ENCODE results near the gene IL1RAPL1.

DNA sequence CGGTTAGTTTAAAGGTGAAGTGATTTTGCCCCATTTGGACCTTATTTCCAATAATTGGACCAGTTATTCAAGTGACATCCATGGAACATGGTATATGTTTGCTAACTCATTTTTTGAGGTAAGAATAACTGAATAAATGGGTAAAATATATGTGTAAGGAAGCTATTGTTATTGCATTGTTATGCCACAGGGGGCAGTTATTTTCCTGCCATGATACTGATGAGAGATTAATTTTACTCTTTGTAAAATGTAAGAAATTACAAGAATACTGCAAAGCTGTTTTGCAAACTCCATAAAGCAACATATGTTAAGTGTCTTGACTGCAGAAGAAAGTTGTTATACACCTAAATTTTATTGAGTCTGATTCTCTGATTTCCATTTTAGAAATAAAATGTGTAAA lies 114.0 kb downstream of the IL1RAPL1 start:
- no peak for TF ChIP-seq EZH2 (IDR thresholded peaks at IDR 0.05; ENCODE audit: low read length, missing control alignments)
- TF ChIP-seq, protein P1, sequence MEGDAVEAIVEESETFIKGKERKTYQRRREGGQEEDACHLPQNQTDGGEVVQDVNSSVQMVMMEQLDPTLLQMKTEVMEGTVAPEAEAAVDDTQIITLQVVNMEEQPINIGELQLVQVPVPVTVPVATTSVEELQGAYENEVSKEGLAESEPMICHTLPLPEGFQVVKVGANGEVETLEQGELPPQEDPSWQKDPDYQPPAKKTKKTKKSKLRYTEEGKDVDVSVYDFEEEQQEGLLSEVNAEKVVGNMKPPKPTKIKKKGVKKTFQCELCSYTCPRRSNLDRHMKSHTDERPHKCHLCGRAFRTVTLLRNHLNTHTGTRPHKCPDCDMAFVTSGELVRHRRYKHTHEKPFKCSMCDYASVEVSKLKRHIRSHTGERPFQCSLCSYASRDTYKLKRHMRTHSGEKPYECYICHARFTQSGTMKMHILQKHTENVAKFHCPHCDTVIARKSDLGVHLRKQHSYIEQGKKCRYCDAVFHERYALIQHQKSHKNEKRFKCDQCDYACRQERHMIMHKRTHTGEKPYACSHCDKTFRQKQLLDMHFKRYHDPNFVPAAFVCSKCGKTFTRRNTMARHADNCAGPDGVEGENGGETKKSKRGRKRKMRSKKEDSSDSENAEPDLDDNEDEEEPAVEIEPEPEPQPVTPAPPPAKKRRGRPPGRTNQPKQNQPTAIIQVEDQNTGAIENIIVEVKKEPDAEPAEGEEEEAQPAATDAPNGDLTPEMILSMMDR (conservative IDR thresholded peaks at IDR 0.05 in 1 of 2, IDR thresholded peaks at IDR 0.05 in 1 of 2; ENCODE audit: low read depth in 1 of 2, low read length in 2 of 2): no peak

Measured in fibroblast of lung (primary cell).